ENCODE results near the gene SPINK2. TPM values are rescaled to one million over a fixed set of nuclear protein-coding genes. Genes with fewer than 3 reads are reported as not detected.

SPINK2 gene
- total RNA-seq, 2 experiments from 2014 or later = 0.51 TPM; not detected in 1

DNA sequence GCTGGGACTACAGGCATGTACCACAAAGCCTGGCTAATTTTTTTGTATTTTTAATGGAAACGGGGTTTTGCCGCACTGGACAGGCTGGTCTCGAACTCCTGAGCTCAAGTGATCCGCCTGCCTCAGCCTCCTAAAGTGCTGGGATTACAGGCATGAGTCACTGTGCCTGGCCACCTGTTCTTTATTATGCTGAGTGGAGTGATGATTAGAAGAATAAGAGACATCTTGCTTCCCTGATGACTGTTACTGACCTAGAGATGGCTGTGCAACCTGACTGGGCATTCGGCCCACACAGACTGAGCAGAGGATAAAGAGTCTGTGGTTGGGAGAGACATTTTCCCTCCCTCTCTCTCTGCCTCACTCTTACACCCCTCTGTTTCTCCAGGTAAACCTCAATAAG lies 56.7 kb downstream of the SPINK2 start:
- no peaks in the 10 kb centered on the region for H3K36me3 Mint-ChIP-seq
- CTCF ChIA-PET = no interaction called here
- POLR2A ChIA-PET = no interaction called here
- H3K9me3 Mint-ChIP-seq = no peaks in the 10 kb centered on the region
- intact Hi-C loops (cut with micrococcal nuclease) = no loop called here
- no peak for DNase-seq
- H3K4me1 Mint-ChIP-seq (ENCODE audit: low read depth) = peaks cover 13% of the 10 kb centered on the region
- peaks cover 6% of the 10 kb centered on the region for H3K27me3 Mint-ChIP-seq
- H3K4me3 Mint-ChIP-seq = no peak overlapping the region
- no peak overlapping the region for H3K27ac Mint-ChIP-seq

DNA sequence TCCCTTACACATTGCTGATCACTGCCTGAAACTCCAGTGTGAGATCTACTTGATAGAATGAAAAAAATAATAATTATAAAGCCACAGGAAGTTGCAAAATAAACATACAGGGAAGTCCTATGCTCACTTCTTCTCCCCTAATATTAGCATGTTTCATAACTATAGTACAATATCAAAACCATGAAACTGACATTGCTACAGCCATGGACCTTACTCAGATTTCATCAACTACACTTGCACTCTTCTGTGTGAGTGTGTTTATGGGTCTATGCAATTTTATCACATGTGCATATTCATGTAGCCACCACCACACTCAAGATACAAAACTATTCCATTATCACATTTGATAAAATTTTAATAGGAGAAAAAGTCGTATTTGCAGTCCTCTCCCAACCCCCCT lies 57.3 kb downstream of the SPINK2 start:
- CTCF ChIA-PET = interaction anchor here (0.6 to 1.3 kb wide), 2 partner anchors 35 to 104 kb away, joined by 3 read pairs; no protein-coding TSS in a partner anchor
- no peak overlapping the region for H3K4me3 Mint-ChIP-seq
- no peaks in the 10 kb centered on the region for H3K36me3 Mint-ChIP-seq
- DNase-seq = no peak
- H3K27ac Mint-ChIP-seq = no peak overlapping the region
- H3K9me3 Mint-ChIP-seq = no peaks in the 10 kb centered on the region
- POLR2A ChIA-PET = no interaction called here
- intact Hi-C loops (cut with micrococcal nuclease) = no loop called here
- H3K27me3 Mint-ChIP-seq = peaks cover 6% of the 10 kb centered on the region
- H3K4me1 Mint-ChIP-seq (ENCODE audit: low read depth) = peaks cover 16% of the 10 kb centered on the region

DNA sequence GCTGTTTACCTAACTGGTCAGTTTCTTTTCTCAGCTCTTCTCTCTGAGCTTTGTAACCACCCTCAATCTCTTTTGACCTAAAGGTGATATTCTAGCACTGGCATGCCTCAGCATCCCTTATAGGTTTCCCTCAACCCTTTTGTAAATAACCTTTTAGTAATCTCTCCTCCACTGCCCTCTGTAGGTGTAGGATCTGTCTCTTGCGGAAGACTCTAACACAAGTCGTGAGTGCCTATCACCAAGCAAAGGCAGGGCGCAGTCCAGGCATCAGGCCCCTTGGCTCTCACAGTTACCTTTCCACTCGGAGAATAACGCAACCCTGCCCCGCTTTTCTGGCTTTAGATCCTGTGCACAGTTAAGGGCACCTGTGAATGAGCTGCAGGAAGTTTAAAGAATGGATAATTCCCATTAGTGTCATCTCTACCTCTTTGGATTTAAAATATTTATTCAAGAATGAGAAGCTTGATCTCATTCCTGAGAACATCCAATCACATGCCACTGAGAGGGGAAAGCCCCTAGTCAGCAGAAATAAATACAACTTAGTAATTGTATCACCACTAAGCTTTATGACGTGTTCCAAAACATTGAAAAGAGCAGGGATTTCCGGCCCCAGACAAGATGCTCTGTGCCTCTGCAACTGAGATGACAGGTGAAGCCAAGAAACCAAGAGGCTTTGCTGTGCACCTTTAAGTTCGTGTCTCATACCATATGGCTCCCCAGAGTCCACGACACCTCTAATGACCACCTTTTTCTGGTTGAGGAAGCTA lies 58.8 kb downstream of the SPINK2 start:
- peak; percentile 55 for DNase-seq

DNA sequence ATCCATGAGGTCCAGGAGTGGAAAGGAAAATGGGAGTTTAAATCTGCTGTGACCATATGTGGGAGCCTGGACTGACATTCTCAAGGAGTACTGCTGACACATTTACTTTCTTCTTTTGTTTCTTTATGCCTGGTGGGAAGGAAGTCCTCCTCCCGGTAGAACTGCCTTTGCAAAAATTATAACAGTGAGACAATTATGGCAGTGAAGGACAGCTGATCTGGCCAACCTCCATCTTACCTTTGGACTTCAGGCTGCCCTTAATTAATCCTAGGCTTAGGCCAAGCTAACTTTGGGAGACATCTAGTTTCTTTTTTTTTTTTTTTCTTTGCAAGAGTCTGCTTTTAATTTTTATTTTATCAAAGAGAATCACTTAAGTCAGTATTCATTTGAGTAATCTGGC lies 61.3 kb downstream of the SPINK2 start:
- intact Hi-C loops (cut with micrococcal nuclease) = no loop called here
- DNase-seq = no peak
- Mint-ChIP-seq H3K36me3 (no peaks in the 10 kb centered on the region), H3K4me1 (ENCODE audit: low read depth) (peaks cover 33% of the 10 kb centered on the region), H3K9me3 (no peaks in the 10 kb centered on the region), H3K27ac (no peak overlapping the region), H3K4me3 (no peak overlapping the region), H3K27me3 (peaks cover 6% of the 10 kb centered on the region)
- ChIA-PET CTCF (no interaction called here), POLR2A (no interaction called here)

More for the DNA sequence above, 58.8 kb downstream of the SPINK2 start:
- no peak overlapping the region for H3K4me3 Mint-ChIP-seq
- intact Hi-C loops (cut with micrococcal nuclease) = no loop called here
- no peaks in the 10 kb centered on the region for H3K9me3 Mint-ChIP-seq
- CTCF ChIA-PET = interaction anchor here (0.6 to 1.0 kb wide), 3 partner anchors 12 to 95 kb away, joined by 3 read pairs; no protein-coding TSS in a partner anchor
- no peaks in the 10 kb centered on the region for H3K36me3 Mint-ChIP-seq
- peaks cover 6% of the 10 kb centered on the region for H3K27me3 Mint-ChIP-seq
- POLR2A ChIA-PET = interaction anchor here (0.6 kb wide), 2 partner anchors 59 to 137 kb away, joined by 3 to 4 read pairs; no protein-coding TSS in a partner anchor
- no peak overlapping the region for H3K27ac Mint-ChIP-seq
- peaks cover 23% of the 10 kb centered on the region for H3K4me1 Mint-ChIP-seq (ENCODE audit: low read depth)

Other genes with a start within 250 kb of the SPINK2 start
- gene HOPX, start 140.4 kb downstream of the SPINK2 start, total RNA-seq = 100 to 1,000 TPM; 124 to 126 TPM
- 10 to 100 TPM; 46.1 to 47.0 TPM for gene REST, start 86.2 kb upstream of the SPINK2 start, total RNA-seq
- 10 to 100 TPM; 25.0 to 26.6 TPM for gene NOA1, start 155.9 kb upstream of the SPINK2 start, total RNA-seq
- gene POLR2B, start 157.2 kb upstream of the SPINK2 start, total RNA-seq = 100 to 1,000 TPM; 114 to 123 TPM

All from activated CD4-positive, alpha-beta memory T cell treated with anti-CD3 and anti-CD28 coated beads for 36 hours (primary cell).